ENCODE data around the gene TRABD. TPM values are rescaled to one million over a fixed set of nuclear protein-coding genes. Genes with fewer than 3 reads are reported as not detected.

Gene TRABD
- total and polyA plus RNA-seq, 3 donors from 2014 or later = 23.7 to 45.3 (median 38.7) TPM

GRCh38 chr22:50189849-50190181 lies 4.1 kb downstream of the TRABD start:
- peaks cover 35% of the 10 kb centered on the region for H3K4me1 ChIP-seq
- H3K27me3 ChIP-seq = no peaks in the 10 kb centered on the region
- DNase-seq = no peak
- intact Hi-C loops (cut with DNase I; ENCODE audit: low total_unique reads) = no loop called here
- peak overlapping the region; percentile 60 to 77 for H3K27ac ChIP-seq
- TF ChIP-seq CTCF (IDR thresholded peaks at IDR 0.05) = no peak
- TF ChIP-seq POLR2A (IDR thresholded peaks at IDR 0.05) = no peak
- no peaks in the 10 kb centered on the region for H3K9me3 ChIP-seq
- H3K4me3 ChIP-seq = no peak overlapping the region
- WGBS, 2 donors = 32 to 49% methylated on average over 3 to 4 of the region's 4 CpGs
- no peaks in the 10 kb centered on the region for H3K36me3 ChIP-seq (ENCODE audit: low read depth, missing control alignments)

GRCh38 chr22:50190182-50190940 lies 4.6 kb downstream of the TRABD start:
- Histone ChIP-seq H3K27ac (peak overlapping the region; percentile 60 to 77), H3K4me1 (peaks cover 35% of the 10 kb centered on the region), H3K9me3 (no peaks in the 10 kb centered on the region), H3K4me3 (peak overlapping the region in 1 of 2 donors; percentile 34), H3K27me3 (no peaks in the 10 kb centered on the region), H3K36me3 (ENCODE audit: low read depth, missing control alignments) (no peaks in the 10 kb centered on the region)
- DNase-seq = peak; percentile 75
- 37 to 44% methylated on average over 28 to 39 of the region's 43 CpGs for WGBS, 2 donors
- intact Hi-C loops (cut with DNase I; ENCODE audit: low total_unique reads) = no loop called here
- no peak for TF ChIP-seq POLR2A (IDR thresholded peaks at IDR 0.05)
- peak in 1 of 3 experiments; percentile 34 for TF ChIP-seq CTCF (IDR thresholded peaks at IDR 0.05)

GRCh38 chr22:50190941-50191741 lies 5.4 kb downstream of the TRABD start:
- H3K36me3 ChIP-seq (ENCODE audit: low read depth, missing control alignments) = no peaks in the 10 kb centered on the region
- H3K27ac ChIP-seq = peak overlapping the region; percentile 60 to 77
- no peaks in the 10 kb centered on the region for H3K27me3 ChIP-seq
- intact Hi-C loops (cut with DNase I; ENCODE audit: low total_unique reads) = no loop called here
- DNase-seq = no peak
- H3K4me3 ChIP-seq = peak overlapping the region in 1 of 2 donors; percentile 34
- no peaks in the 10 kb centered on the region for H3K9me3 ChIP-seq
- no peak for TF ChIP-seq CTCF (IDR thresholded peaks at IDR 0.05)
- TF ChIP-seq POLR2A (IDR thresholded peaks at IDR 0.05) = no peak
- H3K4me1 ChIP-seq = peaks cover 35% of the 10 kb centered on the region
- 67 to 77% methylated on average over 15 to 18 of the region's 18 CpGs for WGBS, 2 donors

GRCh38 chr22:50192436-50193204 lies 6.9 kb downstream of the TRABD start:
- no peak overlapping the region for H3K27ac ChIP-seq
- DNase-seq = no peak

More at GRCh38 chr22:50192436-50193204, 6.9 kb downstream of the TRABD start:
- Histone ChIP-seq H3K9me3 (no peaks in the 10 kb centered on the region), H3K4me3 (no peak overlapping the region), H3K27me3 (no peaks in the 10 kb centered on the region), H3K36me3 (ENCODE audit: low read depth, missing control alignments) (no peaks in the 10 kb centered on the region), H3K4me1 (peaks cover 23% of the 10 kb centered on the region)
- WGBS, 2 donors = 87 to 92% methylated on average over 15 to 25 of the region's 25 CpGs
- intact Hi-C loops (cut with DNase I; ENCODE audit: low total_unique reads) = no loop called here
- no peak for TF ChIP-seq CTCF (IDR thresholded peaks at IDR 0.05)
- TF ChIP-seq POLR2A (IDR thresholded peaks at IDR 0.05) = no peak

Data from testis (tissue), 3 donors.